Uterus (tissue), 2 donors: ENCODE results near the gene KCNMA1.

Source experiments
- CTCF ChIP-seq, 4 experiments: fragments of 200-600 bp in 2 of 4; fragments of 450-650 bp in 2 of 4; sonication (generic) in 2 of 4; IDR thresholded peaks; one replicate each; pipeline ENCODE4 v1.5.1; 2016 to 2019; ENCODE audit warnings: antibody characterized with exemption in 4 of 4, mild to moderate bottlenecking in 2 of 4, moderate library complexity in 1 of 4
- POLR2A ChIP-seq, 2 donors: fragments of 450-650 bp; IDR thresholded peaks; one replicate each; pipeline ENCODE4 v1.6.1; 2016; ENCODE audit warnings: antibody characterized with exemption in 2 of 2, mild to moderate bottlenecking in 1 of 2, moderate library complexity in 1 of 2

GRCh38 chr10:77592946-77593636 lies 44.5 kb downstream of the KCNMA1 start:
- TF ChIP-seq POLR2A (IDR thresholded peaks at IDR 0.05) (no peak), CTCF (IDR thresholded peaks at IDR 0.05) (no peak)
